Measurements from ENCODE around the gene THAP11. TPM values are rescaled to one million over a fixed set of nuclear protein-coding genes. Genes with fewer than 3 reads are reported as not detected.

The THAP11 gene
- total and polyA plus RNA-seq, 2 of the 13 experiments (the other 11 are each of a cell fraction or from before 2014, with no cell fraction given): 44.2 to 53.4 TPM

DNA sequence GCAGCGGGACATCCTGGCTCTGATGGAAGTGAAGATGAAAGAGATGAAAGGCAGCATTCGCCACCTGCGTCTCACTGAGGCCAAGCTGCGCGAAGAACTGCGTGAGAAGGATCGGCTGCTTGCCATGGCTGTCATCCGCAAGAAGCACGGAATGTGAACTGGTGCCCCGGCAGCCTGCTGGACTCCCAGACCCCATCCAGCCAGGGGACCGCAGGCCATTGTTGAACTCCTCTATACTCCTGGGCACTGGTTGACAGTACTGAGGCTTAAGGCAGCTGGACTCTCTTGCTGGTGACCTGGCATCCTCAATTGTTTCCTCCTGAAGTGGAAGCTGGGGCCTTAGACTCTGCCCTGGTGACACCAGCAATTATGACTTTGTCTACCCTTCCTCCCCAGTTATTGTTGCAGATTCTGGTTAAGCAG is 1.2 kb downstream of the THAP11 start (continued):
- TF ChIP-seq, protein P1, sequence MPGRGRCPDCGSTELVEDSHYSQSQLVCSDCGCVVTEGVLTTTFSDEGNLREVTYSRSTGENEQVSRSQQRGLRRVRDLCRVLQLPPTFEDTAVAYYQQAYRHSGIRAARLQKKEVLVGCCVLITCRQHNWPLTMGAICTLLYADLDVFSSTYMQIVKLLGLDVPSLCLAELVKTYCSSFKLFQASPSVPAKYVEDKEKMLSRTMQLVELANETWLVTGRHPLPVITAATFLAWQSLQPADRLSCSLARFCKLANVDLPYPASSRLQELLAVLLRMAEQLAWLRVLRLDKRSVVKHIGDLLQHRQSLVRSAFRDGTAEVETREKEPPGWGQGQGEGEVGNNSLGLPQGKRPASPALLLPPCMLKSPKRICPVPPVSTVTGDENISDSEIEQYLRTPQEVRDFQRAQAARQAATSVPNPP (CRISPR knock-in tag; IDR thresholded peaks at IDR 0.05): no peak
- TF ChIP-seq CSRNP1 (CRISPR knock-in tag; IDR thresholded peaks at IDR 0.05) (no peak), ZNF616 (CRISPR knock-in tag; IDR thresholded peaks at IDR 0.05; ENCODE audit: low read depth) (no peak), RCOR2 (CRISPR knock-in tag; IDR thresholded peaks at IDR 0.05) (no peak), AHDC1 (CRISPR knock-in tag; IDR thresholded peaks at IDR 0.05; ENCODE audit: borderline replicate concordance) (no peak), PPARG (CRISPR knock-in tag; conservative IDR thresholded peaks at IDR 0.05) (no peak), ZNF547 (CRISPR knock-in tag; IDR thresholded peaks at IDR 0.05) (no peak), ZNF20 (CRISPR knock-in tag; IDR thresholded peaks at IDR 0.05) (no peak), ZNF460 (CRISPR knock-in tag; IDR thresholded peaks at IDR 0.05; ENCODE audit: borderline replicate concordance) (no peak), HOXD1 (CRISPR knock-in tag; IDR thresholded peaks at IDR 0.05) (no peak; the same call in 1 of the 2 replicates), KLF11 (CRISPR knock-in tag; IDR thresholded peaks at IDR 0.05) (no peak), ZNF563 (CRISPR knock-in tag; IDR thresholded peaks at IDR 0.05) (no peak), MBNL3 (CRISPR knock-in tag; conservative IDR thresholded peaks at IDR 0.05) (no peak), KIAA2018 (CRISPR knock-in tag; IDR thresholded peaks at IDR 0.05; ENCODE audit: borderline replicate concordance) (no peak)

Data from HepG2 (cell line).